HL-60 (cell line): Measurements from ENCODE around the gene KRTAP29-1.
A peak's percentile ranks its signal among the peaks of the same experiment; 100 is the strongest.

Experiments
- DNase-seq, 2 experiments: peaks; one replicate each; pipeline ENCODE4 v3.0.0-alpha.2; 2010 to 2020; ENCODE audit warnings: low read depth in 1 of 2, low spot score in 1 of 2
- H3K27ac ChIP-seq: fragments of 250-450 bp; sonication (Bioruptor Pico); replicated peaks from 2 replicates; pipeline ENCODE4 v1.5.1; 2020; ENCODE audit warnings: mild to moderate bottlenecking, moderate library complexity
- H3K27me3 ChIP-seq: fragments of 250-450 bp; sonication (Bioruptor Pico); 2 replicates; pipeline ENCODE4 v1.5.1; 2021; ENCODE audit warnings: mild to moderate bottlenecking, moderate library complexity; ENCODE audit not compliant: insufficient read depth, poor library complexity, severe bottlenecking
- H3K4me3 ChIP-seq: replicated peaks from 2 replicates; pipeline ENCODE4 v1.5.1; 2011; ENCODE audit warnings: mild to moderate bottlenecking, control low read depth, low read length; ENCODE audit not compliant: insufficient read depth
- GABPA ChIP-seq: IDR thresholded peaks from 2 replicates; pipeline ENCODE4 v1.6.1; 2012; ENCODE audit warnings: low read depth
- POLR2AphosphoS5 ChIP-seq: IDR thresholded peaks from 2 replicates; pipeline ENCODE4 v1.6.1; 2012; ENCODE audit warnings: low read depth
- SPI1 ChIP-seq: IDR thresholded peaks from 2 replicates; pipeline ENCODE4 v1.6.1; 2012; ENCODE audit warnings: low read depth, mild to moderate bottlenecking, borderline replicate concordance
- TF ChIP-seq, protein P1 (sequence below): IDR thresholded peaks from 2 replicates; pipeline ENCODE4 v1.6.1; 2012; ENCODE audit warnings: low read depth; ENCODE audit not compliant: insufficient replicate concordance
- TF ChIP-seq, protein P2 (sequence below): IDR thresholded peaks from one replicate; pipeline ENCODE4 v1.5.1; 2011; ENCODE audit warnings: low read length, control low read depth, inconsistent platforms; ENCODE audit not compliant: insufficient read depth

The KRTAP29-1 gene

DNA sequence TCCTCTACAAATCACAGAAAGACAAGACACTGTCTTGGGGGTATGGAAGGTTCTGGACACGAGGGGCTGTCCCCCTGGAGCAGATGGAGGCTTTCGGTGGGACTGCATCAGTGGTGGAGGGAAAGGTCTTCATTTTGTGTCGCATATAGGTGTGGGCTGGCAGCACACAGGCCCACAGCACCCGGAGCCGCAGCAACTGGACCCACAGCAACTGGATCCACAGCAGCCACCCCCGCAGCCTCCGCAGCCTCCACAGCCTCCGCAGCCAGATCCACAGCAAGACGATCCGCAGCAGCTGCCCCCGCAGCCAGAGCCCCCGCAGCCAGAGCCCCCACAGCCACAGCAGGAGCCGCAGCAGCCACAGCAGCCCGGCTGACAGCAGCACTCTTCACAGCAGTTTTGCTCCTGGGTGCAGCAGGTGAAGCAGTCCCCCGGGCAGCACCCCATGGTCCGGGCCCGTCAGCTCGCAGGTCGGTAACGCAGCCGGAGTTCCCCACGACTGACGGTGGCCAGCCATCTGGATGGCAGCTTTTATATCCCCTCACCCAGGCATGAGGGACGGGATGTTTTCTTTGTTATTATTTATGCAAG, 12.6 kb upstream of the KRTAP29-1 start, which contains the start of gene KRTAP17-1:
TSS of gene KRTAP17-1 (minus strand) at position 507 of the 591 bp plus-strand sequence. CDS start at position 447, 60 bp downstream.
- Histone ChIP-seq H3K27ac (no peak within 1 kb of the TSS), H3K4me3 (no peak within 1 kb of the TSS), H3K27me3 (no peaks in the 10 kb centered on the region)
- no peak for DNase-seq
- TF ChIP-seq SPI1 = no peak

DNA sequence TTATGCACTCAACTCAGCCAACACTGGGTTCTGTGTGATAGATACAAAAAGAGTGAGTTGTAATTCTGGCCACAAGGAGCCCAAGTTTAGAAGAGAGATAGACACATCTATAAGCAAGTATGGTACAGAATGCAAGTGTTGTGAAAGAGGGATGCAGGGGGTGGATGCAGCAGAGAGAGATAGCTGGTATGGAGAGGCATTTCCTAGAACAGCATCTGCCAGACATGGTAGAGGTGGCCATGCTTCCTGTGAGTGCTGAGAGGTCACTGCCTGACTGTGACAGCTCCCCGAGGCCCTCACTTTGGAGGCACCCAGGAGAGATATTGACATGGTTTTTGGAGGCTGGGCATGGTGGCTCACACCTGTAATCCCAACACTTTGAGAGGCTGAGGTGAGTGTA, 8.5 kb upstream of the KRTAP29-1 start:
- TF ChIP-seq GABPA (no peak), POLR2AphosphoS5 (no peak), SPI1 (no peak)
- TF ChIP-seq, protein P1, sequence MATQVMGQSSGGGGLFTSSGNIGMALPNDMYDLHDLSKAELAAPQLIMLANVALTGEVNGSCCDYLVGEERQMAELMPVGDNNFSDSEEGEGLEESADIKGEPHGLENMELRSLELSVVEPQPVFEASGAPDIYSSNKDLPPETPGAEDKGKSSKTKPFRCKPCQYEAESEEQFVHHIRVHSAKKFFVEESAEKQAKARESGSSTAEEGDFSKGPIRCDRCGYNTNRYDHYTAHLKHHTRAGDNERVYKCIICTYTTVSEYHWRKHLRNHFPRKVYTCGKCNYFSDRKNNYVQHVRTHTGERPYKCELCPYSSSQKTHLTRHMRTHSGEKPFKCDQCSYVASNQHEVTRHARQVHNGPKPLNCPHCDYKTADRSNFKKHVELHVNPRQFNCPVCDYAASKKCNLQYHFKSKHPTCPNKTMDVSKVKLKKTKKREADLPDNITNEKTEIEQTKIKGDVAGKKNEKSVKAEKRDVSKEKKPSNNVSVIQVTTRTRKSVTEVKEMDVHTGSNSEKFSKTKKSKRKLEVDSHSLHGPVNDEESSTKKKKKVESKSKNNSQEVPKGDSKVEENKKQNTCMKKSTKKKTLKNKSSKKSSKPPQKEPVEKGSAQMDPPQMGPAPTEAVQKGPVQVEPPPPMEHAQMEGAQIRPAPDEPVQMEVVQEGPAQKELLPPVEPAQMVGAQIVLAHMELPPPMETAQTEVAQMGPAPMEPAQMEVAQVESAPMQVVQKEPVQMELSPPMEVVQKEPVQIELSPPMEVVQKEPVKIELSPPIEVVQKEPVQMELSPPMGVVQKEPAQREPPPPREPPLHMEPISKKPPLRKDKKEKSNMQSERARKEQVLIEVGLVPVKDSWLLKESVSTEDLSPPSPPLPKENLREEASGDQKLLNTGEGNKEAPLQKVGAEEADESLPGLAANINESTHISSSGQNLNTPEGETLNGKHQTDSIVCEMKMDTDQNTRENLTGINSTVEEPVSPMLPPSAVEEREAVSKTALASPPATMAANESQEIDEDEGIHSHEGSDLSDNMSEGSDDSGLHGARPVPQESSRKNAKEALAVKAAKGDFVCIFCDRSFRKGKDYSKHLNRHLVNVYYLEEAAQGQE = no peak
- TF ChIP-seq, protein P2, sequence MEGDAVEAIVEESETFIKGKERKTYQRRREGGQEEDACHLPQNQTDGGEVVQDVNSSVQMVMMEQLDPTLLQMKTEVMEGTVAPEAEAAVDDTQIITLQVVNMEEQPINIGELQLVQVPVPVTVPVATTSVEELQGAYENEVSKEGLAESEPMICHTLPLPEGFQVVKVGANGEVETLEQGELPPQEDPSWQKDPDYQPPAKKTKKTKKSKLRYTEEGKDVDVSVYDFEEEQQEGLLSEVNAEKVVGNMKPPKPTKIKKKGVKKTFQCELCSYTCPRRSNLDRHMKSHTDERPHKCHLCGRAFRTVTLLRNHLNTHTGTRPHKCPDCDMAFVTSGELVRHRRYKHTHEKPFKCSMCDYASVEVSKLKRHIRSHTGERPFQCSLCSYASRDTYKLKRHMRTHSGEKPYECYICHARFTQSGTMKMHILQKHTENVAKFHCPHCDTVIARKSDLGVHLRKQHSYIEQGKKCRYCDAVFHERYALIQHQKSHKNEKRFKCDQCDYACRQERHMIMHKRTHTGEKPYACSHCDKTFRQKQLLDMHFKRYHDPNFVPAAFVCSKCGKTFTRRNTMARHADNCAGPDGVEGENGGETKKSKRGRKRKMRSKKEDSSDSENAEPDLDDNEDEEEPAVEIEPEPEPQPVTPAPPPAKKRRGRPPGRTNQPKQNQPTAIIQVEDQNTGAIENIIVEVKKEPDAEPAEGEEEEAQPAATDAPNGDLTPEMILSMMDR = no peak
- no peak overlapping the region for H3K4me3 ChIP-seq
- no peak for DNase-seq
- no peaks in the 10 kb centered on the region for H3K27me3 ChIP-seq
- no peak overlapping the region for H3K27ac ChIP-seq

DNA sequence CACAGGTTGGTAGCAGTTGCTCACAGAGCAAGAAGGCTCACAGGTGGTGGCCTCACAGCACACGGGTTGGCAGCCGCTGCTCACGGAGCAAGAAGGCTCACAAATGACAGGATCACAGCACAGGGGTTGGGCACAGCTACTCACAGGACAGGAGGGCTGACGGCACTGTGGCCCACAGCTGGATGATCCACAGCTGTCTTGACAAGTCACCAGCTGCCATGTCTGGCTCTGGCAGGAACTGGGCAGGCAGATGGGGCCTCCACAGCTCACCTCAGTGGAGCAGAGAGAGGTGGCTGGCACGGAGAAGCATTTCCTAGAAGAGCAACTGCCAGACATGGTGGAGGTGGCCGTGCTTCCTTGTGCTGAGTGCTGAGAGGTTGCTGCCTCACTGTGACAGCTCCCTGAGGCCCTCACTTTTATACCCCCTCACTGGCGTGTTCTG, 6.3 kb upstream of the KRTAP29-1 start, which contains the start of gene KRTAP16-1:
TSS of gene KRTAP16-1 (minus strand) at position 392 of the 442 bp plus-strand sequence. CDS start at position 336, 56 bp downstream.
- Histone ChIP-seq H3K27ac (peak within 1 kb of the TSS; percentile 53), H3K4me3 (peak within 1 kb of the TSS; percentile 9), H3K27me3 (no peaks in the 10 kb centered on the region)
- TF ChIP-seq, protein P2 = no peak
- TF ChIP-seq SPI1 = no peak
- TF ChIP-seq POLR2AphosphoS5 = no peak
- TF ChIP-seq, protein P1 = no peak
- DNase-seq = no peak

DNA sequence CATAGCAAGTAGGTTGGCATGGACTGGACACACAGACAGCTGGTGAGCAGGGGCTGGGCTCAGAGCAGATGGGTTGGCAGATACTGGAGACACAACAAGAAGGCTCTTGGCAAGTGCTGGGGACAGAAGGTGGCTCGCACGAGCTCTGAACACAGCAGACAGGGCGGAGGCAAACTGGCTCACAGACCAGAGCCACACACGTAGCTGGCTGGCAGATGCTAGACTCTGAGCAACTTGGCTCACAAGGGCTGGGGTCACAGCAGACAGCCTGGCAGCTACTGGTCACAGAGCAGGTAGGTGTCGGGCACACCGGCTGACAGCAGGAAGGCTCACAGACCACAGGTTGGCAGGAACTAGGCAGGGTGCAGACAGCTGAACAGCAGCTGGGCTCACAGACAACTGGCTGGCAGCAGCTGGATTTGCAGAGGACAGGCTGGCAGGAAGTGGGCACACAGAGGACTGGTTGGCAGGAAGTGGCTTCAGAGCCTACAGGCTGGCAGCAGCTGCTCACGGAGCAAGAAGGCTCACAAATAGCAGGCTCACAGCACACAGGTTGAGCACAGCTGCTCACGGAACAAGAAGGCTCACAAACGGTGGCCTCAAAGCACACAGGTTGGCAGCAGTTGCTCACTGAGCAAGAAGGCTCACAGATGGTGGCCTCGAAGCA, 5.7 kb upstream of the KRTAP29-1 start:
- Histone ChIP-seq H3K27ac (peak overlapping the region; percentile 53), H3K27me3 (no peaks in the 10 kb centered on the region), H3K4me3 (peak overlapping the region; percentile 9)
- peak in 1 of 2 experiments; percentile 86 for DNase-seq
- TF ChIP-seq, protein P1 = no peak
- TF ChIP-seq GABPA = peak; percentile 78
- TF ChIP-seq SPI1 = peak; percentile 73; the same call in 1 of the 2 replicates
- peak; percentile 99 for TF ChIP-seq POLR2AphosphoS5
- TF ChIP-seq, protein P2 = no peak
